GM12864 (cell line): ENCODE data around the gene FBXO17.
"Not testable (repeated sequence)": the region's sequence is repeated elsewhere in the genome, so short reads cannot be mapped to it uniquely, and the experiment has no call there.

Source experiments
- DNase-seq: peaks from one replicate; pipeline ENCODE4 v3.0.0-alpha.2; 2011; ENCODE audit warnings: low read depth
- H3K4me3 ChIP-seq: 2 replicates; pipeline ENCODE4 v1.5.1; 2011; ENCODE audit warnings: mild to moderate bottlenecking, low read depth, low read length, control low read depth
- TF ChIP-seq, protein P1 (sequence below): IDR thresholded peaks from 2 replicates; pipeline ENCODE4 v1.5.1; 2011; ENCODE audit warnings: low read depth, mild to moderate bottlenecking, moderate library complexity, low read length, control low read depth, inconsistent platforms; ENCODE audit errors: missing control alignments

FBXO17 gene

GRCh38 chr19:38978326-38978689 is 2.8 kb upstream of the FBXO17 start:
- DNase-seq: no peak
- TF ChIP-seq, protein P1, sequence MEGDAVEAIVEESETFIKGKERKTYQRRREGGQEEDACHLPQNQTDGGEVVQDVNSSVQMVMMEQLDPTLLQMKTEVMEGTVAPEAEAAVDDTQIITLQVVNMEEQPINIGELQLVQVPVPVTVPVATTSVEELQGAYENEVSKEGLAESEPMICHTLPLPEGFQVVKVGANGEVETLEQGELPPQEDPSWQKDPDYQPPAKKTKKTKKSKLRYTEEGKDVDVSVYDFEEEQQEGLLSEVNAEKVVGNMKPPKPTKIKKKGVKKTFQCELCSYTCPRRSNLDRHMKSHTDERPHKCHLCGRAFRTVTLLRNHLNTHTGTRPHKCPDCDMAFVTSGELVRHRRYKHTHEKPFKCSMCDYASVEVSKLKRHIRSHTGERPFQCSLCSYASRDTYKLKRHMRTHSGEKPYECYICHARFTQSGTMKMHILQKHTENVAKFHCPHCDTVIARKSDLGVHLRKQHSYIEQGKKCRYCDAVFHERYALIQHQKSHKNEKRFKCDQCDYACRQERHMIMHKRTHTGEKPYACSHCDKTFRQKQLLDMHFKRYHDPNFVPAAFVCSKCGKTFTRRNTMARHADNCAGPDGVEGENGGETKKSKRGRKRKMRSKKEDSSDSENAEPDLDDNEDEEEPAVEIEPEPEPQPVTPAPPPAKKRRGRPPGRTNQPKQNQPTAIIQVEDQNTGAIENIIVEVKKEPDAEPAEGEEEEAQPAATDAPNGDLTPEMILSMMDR: no peak
- no peak overlapping the region for H3K4me3 ChIP-seq

DNA sequence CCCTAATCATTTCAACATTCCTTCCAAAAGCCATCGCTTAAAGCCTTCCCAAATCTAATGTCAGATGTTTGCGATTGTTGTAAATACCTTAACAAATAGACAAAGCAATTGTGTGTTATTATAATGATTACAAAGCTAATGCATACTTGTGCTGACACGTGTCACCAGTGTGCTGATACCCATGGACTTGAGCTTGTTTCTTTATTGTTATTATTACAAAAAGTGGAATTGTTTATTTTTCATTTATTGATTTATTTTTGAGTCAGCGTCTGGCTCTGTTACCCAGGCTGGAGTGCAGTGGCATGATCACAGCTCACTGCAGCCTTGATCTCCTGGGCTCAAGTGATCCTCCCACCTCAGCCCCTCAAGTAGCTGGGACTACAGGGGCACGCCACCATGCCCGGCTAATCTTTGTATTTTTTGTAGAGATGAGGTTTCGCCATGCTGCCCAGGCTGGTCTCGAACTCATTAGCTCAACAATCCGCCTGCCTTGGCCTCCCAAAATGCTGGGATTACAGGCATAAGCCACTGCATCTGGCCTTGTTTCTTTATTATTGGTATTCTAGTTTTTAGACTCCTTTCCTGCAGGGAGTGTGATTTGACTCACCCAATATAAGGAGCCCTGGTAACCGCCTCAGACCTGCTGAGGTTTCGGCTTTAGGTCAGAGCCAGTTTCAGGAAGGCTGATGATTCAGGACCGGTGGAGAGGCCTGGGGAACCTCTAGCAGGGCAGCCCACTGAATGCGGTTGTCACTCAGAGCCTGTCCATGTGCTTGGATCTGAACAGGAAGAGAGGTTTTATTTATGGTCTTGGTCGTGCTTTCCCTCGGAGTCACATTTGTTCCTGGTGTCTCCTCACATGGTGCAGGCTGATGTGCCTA is 2.1 kb upstream of the FBXO17 start:
- TF ChIP-seq, protein P1: no peak
- DNase-seq: peak; percentile 86
- no peak overlapping the region for H3K4me3 ChIP-seq

DNA sequence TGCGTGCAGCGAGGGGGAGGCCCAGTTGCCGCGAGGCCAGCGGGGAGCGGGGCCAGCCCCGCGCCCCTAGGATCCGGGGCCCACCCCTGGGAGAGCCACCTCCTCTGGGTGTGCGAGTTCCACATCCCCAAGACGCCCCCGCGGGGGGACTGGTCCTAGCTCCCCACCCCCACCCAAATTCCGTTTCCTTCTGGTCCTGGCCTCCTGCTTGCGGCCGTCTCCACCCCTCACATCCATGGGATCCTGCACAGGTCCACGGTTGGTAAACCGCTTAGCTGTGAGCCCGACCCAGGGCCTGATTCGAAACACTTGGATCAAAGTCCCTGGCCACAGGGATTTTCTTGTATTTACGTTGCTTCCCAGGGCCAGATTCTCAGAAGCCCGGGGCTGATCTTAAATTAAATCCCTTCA is 324 bp upstream of the FBXO17 start:
- TF ChIP-seq, protein P1: no peak
- no peak for DNase-seq
- H3K4me3 ChIP-seq: no peak overlapping the region; the same call in 1 of the 2 replicates

- TF ChIP-seq, protein P1: no peak
- DNase-seq: no peak
- no peak overlapping the region for H3K4me3 ChIP-seq
Measured at GRCh38 chr19:38974624-38975213, 823 bp downstream of the FBXO17 start.

- no peak for DNase-seq
- TF ChIP-seq, protein P1: no peak
- no peak overlapping the region for H3K4me3 ChIP-seq
Measured at GRCh38 chr19:38971672-38972071, 3.9 kb downstream of the FBXO17 start.

DNA sequence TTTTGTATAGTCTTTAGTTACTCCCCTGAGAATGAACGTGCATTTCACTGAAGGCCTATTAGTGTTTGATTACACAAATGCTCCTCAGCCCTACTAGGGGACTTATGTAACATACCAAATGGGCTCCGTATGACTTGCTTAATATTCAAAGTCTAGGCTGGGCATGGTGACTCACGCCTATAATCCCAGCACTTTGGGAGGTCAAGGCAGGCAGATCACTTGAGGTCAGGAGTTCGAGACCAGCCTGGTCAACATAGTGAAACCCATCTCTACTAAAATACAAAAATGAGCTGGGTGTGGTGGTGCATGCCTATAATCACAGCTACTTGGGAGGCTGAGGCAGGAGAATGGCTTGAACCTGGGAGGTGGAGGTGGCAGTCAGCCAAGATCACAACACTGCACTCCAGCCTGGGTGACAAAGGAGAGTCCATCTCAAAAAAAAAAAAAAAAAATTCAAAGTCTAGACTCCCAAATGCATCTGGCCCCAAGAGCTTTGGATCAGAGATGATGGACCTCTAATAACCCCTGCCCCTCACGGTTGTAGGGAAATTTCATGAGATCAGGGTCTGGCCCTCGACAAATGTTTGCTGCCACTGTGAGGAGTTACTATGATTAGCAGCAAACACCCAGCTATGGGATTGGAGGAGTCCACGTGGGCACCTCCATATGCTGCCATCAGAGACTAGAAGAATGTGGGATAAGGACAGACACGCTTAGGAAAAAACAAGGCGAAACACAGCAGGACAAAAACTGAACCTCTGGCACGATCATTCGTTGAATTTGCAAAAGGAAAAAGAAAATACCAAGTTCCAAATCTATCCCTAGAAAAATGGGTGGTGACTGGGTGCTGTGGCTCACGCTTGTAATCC is 4.6 kb downstream of the FBXO17 start:
- TF ChIP-seq, protein P1: no peak
- no peak overlapping the region for H3K4me3 ChIP-seq
- no peak for DNase-seq

- DNase-seq, H3K4me3 ChIP-seq: not testable (repeated sequence)
Measured at GRCh38 chr19:38966149-38966548, 9.4 kb downstream of the FBXO17 start.
